SK-N-SH treated with all-trans-retinoic acid at 6 μM for 48 hours (cell line): ENCODE results near the gene CA11.

Experiments
- BACH2 ChIP-seq: fragments of 250-450 bp; sonication (Bioruptor Pico); IDR thresholded peaks from 2 replicates; pipeline ENCODE4 v1.9.0; 2021; ENCODE audit warnings: mild to moderate bottlenecking, borderline replicate concordance
- TOX ChIP-seq: fragments of 250-450 bp; sonication (Bioruptor Pico); IDR thresholded peaks from 2 replicates; pipeline ENCODE4 v1.8.0; 2021; ENCODE audit warnings: mild to moderate bottlenecking, moderate library complexity, borderline replicate concordance
- ZC3H10 ChIP-seq: fragments of 250-450 bp; sonication (Bioruptor Pico); IDR thresholded peaks from 2 replicates; pipeline ENCODE4 v1.5.1; 2021; ENCODE audit warnings: mild to moderate bottlenecking, moderate library complexity
- ZNF70 ChIP-seq: fragments of 450-650 bp; formaldehyde crosslinking; IDR thresholded peaks from 2 replicates; pipeline ENCODE4 v1.5.0; 2020; ENCODE audit warnings: mild to moderate bottlenecking, moderate library complexity
- TF ChIP-seq, protein P1 (sequence below): fragments of 250-450 bp; sonication (Bioruptor Pico); IDR thresholded peaks from 2 replicates; pipeline ENCODE4 v1.8.0; 2021; ENCODE audit warnings: low read depth, mild to moderate bottlenecking, moderate library complexity, borderline replicate concordance
- TF ChIP-seq, protein P2 (sequence below): fragments of 250-450 bp; sonication (Bioruptor Pico); IDR thresholded peaks from 2 replicates; pipeline ENCODE4 v1.5.0; 2020; ENCODE audit warnings: mild to moderate bottlenecking, moderate library complexity

DNA sequence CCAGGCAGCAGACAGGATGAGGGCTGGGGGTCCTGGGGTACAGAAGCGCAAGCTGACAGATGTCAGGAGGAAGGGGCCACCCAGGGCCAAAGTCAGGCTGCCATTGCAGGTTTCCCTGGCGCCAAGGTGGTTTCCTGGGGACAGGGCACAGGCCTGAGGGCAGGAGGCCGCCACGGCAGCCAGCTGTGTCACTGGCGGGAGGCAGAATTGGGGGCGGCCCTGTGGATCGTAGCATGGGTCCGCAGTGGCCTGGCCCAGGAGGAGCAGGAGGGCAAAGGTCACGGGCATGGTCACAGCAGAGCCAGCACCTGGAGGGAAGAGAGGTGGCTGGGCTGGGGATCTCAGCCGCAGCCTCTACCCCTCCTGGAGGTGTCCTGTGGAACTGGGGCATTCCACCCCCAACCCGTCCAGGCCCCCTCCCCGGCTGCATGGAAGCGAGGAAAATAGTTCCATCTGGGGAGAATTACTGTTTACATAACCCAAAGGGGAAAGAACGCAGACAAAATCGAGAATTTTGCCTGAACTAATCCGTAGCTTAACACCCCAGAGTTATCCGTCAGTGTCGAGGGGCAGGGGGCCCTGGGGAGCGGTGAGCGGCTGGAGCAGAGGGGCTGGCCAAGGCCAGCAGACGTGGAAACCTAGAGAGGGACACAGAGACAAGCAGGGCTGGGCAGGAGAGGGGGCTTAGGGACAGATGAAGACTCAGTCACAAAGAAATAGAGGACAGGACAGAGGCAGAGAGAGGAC lies 24.9 kb upstream of the CA11 start:
- TF ChIP-seq, protein P1, sequence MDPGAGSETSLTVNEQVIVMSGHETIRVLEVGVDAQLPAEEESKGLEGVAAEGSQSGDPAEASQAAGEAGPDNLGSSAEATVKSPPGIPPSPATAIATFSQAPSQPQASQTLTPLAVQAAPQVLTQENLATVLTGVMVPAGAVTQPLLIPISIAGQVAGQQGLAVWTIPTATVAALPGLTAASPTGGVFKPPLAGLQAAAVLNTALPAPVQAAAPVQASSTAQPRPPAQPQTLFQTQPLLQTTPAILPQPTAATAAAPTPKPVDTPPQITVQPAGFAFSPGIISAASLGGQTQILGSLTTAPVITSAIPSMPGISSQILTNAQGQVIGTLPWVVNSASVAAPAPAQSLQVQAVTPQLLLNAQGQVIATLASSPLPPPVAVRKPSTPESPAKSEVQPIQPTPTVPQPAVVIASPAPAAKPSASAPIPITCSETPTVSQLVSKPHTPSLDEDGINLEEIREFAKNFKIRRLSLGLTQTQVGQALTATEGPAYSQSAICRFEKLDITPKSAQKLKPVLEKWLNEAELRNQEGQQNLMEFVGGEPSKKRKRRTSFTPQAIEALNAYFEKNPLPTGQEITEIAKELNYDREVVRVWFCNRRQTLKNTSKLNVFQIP (CRISPR knock-in tag) = no peak
- TF ChIP-seq, protein P2, sequence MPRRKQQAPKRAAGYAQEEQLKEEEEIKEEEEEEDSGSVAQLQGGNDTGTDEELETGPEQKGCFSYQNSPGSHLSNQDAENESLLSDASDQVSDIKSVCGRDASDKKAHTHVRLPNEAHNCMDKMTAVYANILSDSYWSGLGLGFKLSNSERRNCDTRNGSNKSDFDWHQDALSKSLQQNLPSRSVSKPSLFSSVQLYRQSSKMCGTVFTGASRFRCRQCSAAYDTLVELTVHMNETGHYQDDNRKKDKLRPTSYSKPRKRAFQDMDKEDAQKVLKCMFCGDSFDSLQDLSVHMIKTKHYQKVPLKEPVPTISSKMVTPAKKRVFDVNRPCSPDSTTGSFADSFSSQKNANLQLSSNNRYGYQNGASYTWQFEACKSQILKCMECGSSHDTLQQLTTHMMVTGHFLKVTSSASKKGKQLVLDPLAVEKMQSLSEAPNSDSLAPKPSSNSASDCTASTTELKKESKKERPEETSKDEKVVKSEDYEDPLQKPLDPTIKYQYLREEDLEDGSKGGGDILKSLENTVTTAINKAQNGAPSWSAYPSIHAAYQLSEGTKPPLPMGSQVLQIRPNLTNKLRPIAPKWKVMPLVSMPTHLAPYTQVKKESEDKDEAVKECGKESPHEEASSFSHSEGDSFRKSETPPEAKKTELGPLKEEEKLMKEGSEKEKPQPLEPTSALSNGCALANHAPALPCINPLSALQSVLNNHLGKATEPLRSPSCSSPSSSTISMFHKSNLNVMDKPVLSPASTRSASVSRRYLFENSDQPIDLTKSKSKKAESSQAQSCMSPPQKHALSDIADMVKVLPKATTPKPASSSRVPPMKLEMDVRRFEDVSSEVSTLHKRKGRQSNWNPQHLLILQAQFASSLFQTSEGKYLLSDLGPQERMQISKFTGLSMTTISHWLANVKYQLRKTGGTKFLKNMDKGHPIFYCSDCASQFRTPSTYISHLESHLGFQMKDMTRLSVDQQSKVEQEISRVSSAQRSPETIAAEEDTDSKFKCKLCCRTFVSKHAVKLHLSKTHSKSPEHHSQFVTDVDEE (CRISPR knock-in tag) = no peak
- TF ChIP-seq ZC3H10 (CRISPR knock-in tag) = no peak
- TF ChIP-seq ZNF70 (CRISPR knock-in tag) = no peak
- TF ChIP-seq TOX (CRISPR knock-in tag) = no peak
- TF ChIP-seq BACH2 (CRISPR knock-in tag) = no peak
